ENCODE data around the gene KCNMA1.

KCNMA1 gene

DNA sequence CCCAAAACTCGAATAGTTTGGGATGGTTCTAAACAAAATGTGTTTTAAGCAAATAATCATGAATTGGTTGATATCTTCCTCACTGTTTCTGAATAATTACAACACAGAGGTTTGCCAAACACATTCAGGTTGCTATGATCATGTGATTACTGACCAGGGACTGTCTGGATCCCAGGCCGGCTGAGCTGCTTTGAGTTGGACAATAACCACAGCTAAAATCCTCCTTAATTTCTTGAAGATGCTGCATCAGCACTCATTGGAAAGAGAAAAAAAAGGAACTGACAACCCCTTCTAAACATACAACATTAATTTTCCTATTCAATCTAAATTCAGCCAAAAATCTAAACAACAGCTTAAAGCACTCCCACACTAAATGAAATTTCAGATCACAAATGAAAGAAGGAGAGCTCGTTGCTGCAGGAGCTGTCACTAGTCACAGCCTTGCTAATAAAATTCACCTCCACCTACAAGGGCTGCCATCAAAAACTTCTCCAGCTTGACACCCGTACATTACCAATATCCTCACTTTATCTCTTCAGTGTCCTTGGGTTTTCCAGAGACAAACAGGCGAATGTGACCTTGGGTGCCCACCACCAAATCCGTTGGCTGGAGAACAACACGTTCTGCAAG is 560.2 kb downstream of the KCNMA1 start:
- DNase-seq (ENCODE audit: low read depth) = no peak

DNA sequence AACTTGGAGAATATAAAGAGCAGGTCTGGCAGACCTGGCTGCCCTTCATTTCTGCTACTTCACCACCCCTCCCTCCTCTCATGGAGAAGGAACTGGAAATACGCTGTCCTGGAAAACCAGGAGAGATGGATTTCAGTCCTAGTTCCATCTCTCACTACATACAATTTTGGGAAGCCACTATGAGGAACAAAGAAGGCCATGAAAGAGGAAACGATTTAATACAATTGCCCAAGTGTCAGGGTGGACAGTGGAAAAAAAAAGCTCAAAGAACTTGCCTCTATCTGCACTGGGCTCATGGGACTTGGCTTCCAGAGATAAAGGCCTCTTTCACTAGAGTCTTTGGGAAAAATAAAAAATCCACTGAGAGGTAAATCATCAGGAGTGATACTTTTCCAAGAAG is 561.7 kb downstream of the KCNMA1 start:
- DNase-seq (ENCODE audit: low read depth) = no peak

DNA sequence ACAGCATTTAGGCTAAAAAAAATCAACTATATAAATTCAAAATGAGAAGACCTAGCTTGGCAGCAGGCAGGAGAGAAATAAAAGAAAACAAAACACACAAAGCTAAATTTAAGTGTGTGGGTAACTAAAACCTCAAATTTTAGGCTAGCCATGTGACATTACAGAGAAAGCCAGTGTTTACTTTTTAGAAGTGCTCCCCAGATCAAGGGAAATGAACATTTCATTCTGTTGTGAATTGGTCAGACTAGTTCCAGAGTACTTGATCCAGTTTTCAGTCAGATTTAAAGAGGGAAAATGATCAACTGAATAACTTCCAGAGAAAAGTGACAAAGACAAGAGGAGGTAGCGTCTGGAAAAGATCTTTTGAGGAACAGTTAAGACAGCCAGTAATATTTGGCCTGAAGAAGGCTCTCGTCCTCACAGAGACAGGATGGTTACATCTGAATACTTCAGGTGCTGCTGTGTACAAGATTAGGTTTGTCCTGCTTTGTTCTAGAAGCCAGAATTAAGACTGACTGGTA is 563.4 kb downstream of the KCNMA1 start:
- DNase-seq (ENCODE audit: low read depth) = no peak

DNA sequence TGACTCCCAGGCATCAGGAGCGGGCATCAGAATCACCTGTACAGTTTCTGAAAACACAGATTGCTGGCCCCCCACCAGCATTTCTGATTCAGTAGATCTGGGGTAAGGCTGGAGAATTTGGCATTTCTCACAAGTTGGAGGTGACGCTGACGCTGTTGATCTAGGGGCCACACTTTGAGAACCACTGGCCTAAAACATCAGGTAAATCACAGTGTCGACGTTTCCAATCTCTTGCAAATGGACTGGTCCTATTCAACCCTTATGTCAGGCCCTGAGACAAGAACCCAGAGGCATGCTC is 564.0 kb downstream of the KCNMA1 start:
- no peak for DNase-seq (ENCODE audit: low read depth)

DNA sequence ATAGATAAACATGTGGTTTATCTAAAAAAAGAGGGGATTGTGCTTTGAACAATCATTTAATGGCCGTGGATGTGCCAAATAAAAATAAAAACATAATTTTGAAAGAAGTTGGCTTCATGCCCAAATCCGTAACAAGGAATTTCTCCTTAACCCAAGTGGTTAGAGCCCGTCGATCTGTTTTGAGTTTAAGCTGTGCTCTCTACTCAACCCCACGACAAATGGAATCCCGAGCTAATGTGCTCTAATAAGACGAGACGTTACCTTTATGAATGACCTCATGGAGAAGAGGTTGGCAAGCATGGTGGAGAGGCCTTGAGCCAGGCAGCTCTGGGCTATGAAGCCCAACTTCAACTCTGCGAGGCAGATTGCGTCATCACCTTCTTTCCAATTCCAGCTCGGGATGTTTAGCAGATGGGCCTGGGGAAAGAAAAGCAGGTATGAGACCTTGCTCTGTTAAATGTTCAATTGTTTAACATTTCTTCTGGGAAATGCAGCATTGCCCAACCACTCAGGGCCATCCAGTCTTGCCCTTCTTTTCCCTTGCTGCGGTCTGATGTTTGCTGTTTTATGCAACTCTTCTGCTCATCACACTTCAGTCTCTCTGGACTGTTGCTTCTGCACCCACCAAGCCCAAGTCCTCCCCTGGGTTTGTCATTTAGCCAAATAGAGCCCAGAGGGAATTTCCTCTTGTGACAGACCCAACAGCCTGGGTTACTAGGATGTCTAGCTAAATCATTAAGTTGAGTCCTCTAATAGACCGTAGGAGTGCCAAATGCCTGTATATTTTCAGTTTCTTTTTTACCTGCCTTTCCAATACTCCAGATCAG is 564.6 kb downstream of the KCNMA1 start:
- no peak for DNase-seq (ENCODE audit: low read depth)

DNA sequence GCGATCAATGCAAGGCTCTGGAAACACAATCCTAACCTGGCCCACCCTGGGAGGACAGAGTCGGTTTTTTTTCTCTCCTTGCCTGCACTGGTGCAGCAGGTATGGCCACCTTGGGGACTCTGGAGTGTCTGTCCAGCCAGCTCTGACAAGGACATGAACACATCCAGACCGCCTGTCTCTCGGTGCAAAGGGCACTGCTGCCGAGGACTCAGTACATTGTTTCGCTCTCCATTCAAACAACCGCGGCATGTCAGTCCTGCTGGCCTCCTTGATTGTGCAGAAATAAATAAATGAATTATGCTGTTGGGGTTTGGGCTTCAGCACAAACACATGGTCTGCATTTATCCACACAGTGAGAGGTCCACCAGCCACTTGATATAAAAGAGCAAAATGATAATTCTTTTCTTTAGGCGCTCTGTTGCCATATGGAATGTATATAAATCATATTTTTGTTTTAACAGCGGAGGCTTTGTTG is 565.2 kb downstream of the KCNMA1 start:
- DNase-seq (ENCODE audit: low read depth) = no peak

DNA sequence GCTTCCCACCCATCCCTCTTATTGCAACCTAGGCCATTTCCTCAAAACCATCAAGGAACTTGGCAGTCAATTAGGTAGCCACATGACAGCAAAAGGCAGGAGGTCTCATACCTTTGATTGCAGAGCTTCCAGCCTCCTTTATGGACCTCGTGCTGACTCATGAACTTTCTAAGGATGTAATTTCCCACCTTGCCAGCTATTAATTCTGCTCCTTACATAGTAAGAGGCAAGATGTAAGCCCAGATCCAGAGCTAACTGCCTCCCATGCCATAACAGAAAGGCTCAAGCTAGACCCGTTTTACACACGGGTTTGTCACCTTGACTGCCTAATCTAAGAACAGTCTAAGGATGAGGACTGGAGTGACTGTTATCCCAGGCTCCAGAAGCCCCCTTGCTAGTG is 565.7 kb downstream of the KCNMA1 start:
- DNase-seq (ENCODE audit: low read depth) = no peak

DNA sequence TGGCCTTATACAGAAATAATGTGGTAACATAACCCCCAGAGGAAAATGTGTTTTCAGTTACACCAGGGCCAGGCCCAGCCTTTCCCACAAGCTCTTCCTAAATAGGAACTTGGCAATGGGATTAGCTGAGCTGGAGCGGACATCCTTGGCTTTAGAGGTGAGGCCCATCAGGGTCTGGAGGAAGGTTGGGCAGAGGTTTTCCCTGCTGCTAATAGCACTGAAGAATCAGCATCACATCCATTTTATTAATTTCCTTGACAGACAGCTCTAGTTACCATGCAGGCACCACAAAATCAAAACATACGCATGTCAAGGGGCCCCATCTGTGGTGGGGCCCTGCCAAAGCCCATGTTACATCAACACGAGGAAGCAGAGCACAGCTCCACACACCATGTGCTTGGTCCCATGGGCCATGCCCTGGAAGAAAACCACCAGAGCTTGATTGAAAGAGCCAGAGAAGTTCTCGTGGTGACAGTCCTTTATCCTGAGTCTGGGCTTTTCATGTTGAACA is 566.6 kb downstream of the KCNMA1 start:
- DNase-seq (ENCODE audit: low read depth) = no peak

DNA sequence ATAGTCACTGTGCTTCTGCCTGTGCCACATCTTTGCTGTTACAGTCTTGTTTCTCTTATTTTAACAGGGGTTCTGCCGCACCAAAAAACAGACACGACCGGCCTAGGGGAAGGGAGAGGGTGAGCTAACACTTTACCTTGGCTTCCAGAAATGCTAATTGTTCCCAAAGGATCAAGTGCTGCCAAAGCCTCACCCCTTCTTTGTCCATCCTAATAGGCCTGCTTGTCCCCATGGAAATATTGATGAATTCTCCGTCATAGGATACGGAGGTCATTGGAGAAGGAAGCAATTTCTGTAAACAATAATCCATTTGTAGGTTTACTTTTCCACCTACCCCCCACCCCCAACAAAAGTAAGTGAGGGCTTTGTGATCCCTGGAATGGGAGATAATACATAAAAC is 567.3 kb downstream of the KCNMA1 start:
- no peak for DNase-seq (ENCODE audit: low read depth)

DNA sequence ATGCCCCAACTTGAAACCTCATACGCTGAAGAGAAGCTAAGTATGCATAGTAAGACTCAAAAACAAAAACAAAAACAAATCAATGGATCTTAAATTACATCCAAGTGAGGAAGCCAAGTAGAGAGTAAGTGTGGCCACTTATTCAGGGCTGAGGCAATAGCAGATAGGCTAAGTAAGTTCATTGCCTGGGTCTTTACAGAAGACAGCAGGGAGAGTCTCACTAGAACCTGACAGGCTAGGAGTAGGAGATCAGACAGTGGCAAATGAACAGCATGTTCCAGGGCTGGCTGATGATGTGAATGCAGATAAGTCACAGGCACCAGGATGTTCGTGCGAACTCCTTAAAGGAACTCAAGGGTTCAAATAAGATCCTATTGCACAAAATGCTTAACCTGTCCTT is 568.6 kb downstream of the KCNMA1 start:
- DNase-seq (ENCODE audit: low read depth) = no peak

DNA sequence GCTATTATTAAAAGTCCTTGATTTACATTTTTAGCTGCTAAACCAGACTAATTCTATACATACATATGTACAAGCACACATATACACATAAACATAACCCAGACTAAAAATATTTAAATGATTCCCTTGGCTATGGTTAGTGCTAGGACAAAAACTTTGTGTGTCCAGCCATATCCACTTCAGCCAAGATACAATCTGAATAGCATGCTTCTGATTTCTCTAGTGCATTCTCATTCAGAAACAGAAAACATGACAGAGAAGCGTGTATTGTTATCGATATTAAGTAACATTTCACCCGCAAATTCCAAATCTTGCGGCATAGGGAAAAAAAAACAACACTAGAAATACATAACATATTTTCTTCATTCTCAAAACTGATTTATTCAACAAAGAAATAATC is 569.3 kb downstream of the KCNMA1 start:
- DNase-seq (ENCODE audit: low read depth) = no peak

DNA sequence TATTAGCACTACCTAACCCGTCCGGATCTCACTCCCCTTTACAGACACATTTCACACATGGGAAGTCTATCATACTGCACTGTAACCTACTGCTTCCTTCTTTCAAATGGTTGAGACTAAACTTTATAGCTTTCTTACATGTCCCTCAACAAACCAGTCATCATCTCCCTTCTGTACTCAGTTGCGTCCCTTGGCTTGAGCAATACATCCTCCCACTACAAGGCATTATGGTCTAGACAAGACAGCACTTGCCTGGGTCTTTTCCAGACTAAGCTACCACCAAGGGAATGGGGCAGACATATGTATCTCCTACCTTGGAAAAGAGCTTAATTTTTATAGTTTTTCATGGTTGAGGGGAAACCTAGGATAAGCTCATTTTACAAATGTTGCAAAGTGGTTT is 575.2 kb downstream of the KCNMA1 start:
- no peak for DNase-seq (ENCODE audit: low read depth)

DNA sequence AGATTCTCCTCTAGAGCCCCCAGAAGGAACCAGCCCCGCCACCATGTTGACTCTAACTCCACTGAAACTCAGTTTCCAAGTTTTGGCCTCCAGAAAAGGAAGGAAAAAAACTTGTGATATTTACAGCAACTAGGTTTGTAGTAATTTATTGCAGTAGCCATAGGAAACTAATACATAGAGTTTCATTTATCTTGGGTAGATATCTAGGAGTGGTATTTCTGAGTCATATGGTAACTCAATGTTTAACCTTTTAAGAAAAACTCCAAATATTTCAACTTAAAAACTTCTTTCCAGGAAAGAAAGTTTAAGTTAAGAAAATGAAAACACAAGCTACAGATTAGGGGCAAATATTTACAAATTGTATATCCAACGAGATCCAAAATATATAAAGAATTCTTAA is 576.7 kb downstream of the KCNMA1 start:
- DNase-seq (ENCODE audit: low read depth) = no peak

DNA sequence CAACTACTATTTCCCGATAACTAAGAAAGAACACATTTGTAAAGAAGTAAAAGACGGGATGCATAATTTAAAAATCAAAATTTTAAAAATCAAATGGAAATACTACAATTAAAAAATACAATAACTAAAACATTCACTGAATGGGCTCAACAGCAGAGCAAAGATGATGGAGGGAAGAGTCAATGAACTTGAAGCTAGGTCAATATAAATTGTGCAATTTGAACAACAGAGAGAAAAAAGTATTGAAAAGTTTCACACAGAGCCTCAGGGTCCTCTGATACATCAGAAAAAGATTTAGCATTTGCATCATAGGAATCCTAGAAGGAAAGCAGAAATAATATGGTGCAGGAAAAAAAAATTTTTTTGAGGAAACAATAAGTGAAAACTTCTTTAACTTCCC is 581.0 kb downstream of the KCNMA1 start:
- no peak for DNase-seq (ENCODE audit: low read depth)

DNA sequence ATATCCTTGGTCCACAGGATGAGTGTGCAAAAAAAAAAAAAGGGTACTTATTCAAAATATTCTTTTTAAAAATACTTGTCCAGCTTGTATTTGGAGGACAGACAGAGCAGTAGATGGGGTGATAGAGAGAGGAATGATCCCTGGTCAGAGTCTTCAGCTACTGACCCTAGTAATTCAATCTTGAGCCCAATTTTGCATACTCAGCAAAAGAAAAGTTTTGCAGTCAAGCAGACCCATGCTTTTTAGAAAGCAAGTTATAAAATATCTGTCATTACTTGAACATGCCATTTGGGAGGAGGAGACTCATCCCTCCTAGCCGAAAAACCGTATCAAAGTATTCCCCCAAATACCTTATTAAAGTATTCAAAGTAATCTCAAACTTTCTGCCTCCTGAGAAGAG is 585.0 kb downstream of the KCNMA1 start:
- DNase-seq (ENCODE audit: low read depth) = no peak

DNA sequence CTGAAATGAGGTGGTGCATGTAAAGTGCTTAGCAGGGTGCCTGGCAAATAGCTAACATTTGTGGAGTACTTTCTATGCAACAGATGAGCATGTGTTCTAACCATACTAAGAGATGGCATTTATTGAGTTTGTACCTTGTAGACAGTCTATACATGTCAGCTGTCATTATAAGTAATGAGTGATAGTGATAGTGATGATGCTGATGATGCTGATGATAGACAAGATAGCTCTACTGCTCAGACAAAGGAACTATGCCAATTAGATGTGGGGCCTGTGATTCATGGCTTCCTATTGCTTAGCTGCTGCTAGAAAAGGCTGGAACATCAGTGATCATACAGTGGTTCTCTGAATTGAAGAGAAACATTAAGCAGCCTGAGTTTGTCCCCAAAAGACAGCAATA is 585.8 kb downstream of the KCNMA1 start:
- DNase-seq (ENCODE audit: low read depth) = no peak

DNA sequence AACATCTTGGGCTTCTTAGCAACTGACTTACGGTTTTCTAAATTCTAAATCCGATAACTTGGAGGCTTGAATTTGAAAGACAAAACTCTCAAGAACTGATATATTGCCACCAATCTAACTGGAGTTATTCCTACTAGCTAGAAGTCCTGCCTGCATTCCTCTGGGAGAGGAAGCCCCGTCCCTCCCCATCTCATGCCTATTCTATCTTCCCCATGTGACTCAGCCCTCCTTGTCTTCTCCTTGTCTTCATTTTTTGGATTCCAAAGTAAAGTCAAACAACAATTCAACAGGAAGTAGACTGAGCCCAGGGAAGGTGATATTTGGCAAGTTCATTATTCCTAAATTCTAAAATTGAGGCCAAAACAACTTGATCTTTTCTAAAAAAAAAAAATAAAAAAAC is 587.7 kb downstream of the KCNMA1 start:
- no peak for DNase-seq (ENCODE audit: low read depth)

DNA sequence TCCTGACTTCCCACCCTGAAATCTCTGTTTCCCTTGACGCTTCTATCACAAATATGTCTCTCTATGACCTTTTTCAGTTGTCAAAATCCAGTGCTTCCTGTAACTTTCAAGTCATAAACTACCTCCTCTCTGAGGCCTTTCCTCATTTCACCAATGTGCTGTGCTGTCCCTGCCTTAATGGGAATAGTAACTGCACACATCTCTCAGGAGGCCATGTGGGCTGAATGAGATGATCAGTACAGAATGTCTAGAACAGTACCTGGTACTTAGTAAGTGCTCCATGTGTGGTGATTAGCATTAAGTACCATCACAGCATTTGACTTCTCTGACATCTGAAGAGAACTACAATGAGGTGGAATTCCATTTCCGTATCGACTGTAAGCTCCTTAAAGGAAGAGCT is 588.5 kb downstream of the KCNMA1 start:
- no peak for DNase-seq (ENCODE audit: low read depth)

DNA sequence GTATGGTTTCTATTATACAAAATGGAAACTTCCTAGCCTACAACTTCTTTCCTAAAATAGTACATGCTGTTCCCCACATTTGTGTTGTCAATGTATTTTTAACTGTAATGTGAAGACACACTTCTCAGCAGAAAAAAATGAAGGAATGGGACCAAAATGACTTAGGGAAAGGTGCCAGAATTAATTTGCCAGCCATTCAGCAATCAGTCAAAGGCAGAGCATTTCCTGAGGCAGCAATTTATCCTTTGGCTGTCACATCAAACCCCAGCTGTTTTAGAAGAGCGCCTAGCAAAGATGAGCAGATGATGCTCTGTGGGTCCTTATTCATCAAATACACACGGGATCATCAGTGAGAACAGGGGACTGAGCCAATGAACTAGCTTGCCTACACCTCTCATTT is 592.5 kb downstream of the KCNMA1 start:
- no peak for DNase-seq (ENCODE audit: low read depth)

DNA sequence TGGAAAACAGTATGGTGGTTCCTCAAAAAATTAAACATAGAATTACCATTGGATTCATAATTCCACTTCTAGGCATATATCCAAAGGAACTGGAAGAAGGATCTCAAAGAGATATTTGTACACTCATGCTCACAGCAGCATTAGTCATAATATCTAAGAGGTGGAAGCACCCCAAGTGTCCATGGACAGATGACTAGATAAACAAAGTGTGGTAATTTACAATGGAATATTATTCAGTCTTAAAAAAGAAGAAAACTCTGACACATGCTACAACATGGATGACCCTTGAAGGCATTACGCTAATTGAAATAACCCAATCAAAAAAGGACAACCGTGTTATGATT is 594.2 kb downstream of the KCNMA1 start:
- no peak for DNase-seq (ENCODE audit: low read depth)

DNA sequence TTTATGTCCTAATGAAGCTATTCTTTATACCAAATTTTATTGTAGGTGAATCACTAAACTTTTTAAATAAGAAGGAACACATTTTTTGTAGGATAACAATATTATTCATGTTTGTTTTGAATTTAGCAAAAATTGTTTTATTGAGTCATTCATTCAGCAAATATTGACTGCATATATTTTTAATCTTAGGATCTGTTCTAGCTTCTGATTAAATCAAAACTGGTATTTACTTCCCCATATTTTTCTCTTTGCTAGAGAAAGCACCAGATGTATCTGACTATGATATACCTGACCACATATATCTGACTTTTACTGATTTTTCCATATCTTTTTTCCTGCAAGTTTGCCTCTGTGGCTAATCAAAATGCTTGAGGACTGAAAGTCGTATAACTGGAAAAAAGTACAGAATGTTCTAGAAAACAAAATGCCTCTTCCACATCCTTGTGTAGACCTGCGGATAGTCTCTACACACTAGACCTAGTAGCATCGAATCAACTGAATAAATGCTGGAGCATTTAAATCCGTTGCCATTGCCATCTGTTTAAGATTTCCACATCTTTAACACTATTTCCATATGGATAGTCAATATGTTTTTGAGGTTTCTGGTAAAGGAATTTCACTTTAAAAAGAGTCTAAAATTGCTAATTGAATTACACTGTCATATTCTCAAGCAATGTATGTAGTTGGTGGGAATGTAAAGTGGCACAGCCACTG is 594.7 kb downstream of the KCNMA1 start:
- DNase-seq (ENCODE audit: low read depth) = no peak

DNA sequence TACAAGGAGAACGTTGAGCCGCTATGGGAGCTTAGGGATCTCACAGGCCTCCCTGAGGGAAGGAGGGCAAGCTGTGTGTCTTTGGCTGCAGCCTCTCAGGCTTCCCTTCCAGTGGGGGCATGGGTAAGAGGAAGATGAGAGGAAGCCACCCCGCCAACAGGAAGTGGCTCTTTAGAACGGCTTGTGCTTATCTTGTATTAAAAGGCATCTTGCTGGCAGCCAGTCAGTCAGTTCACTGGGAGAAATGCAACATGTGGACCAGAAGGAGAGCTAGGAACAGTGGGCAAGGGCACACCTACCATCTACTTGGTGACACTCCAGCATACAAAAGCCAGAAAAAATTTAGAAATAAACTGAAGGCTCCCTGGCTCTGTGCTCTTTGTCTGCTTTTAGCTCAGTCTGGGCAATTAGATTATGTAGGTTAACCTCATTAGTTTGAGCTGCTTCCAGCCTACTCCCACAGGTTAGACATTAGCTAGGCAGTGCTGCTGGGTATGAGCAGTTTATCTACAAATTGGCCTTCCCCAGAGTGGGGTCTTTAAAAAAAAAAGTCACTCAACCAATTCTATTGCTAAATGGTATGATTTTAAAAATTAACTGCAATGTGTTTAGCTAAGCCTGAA is 595.9 kb downstream of the KCNMA1 start:
- no peak for DNase-seq (ENCODE audit: low read depth)

DNA sequence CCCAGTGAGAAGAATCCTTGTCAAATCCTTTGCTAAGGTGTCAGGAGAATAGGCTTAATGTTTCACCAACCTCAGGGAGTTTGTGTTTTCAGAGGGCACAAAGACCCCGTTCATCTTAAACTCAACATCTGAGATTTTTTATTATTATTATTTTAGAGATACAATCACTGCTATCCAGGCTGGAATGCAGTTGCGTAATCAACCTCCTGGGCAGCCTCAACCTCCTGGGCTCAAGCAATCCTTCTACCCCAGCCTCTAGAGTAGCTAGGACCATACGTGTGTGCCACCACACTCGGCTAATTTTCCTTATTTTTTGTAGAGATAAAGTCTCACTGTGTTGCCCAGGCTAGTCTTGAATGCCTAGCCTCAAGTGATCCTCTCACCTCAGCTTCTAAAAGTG is 599.2 kb downstream of the KCNMA1 start:
- no peak for DNase-seq (ENCODE audit: low read depth)

Measured in activated T-helper 9 cell treated with anti-CD3 and anti-CD28 coated beads, Interleukin-2, amount 50 U/mL, for 16 hours (primary cell).